GM21360 (cell line): ENCODE measurements around the gene NAA40.

Source experiments
- ATAC-seq: cut with Tn5 transposase; IDR thresholded peaks from one replicate; pipeline ENCODE4 v1.9.1; 2021; ENCODE audit warnings: mild to moderate bottlenecking, moderate library complexity; ENCODE audit not compliant: unreplicated experiment

NAA40 gene

GRCh38 chr11:63912678-63913077, 26.1 kb upstream of the NAA40 start:
- no peak for ATAC-seq

DNA sequence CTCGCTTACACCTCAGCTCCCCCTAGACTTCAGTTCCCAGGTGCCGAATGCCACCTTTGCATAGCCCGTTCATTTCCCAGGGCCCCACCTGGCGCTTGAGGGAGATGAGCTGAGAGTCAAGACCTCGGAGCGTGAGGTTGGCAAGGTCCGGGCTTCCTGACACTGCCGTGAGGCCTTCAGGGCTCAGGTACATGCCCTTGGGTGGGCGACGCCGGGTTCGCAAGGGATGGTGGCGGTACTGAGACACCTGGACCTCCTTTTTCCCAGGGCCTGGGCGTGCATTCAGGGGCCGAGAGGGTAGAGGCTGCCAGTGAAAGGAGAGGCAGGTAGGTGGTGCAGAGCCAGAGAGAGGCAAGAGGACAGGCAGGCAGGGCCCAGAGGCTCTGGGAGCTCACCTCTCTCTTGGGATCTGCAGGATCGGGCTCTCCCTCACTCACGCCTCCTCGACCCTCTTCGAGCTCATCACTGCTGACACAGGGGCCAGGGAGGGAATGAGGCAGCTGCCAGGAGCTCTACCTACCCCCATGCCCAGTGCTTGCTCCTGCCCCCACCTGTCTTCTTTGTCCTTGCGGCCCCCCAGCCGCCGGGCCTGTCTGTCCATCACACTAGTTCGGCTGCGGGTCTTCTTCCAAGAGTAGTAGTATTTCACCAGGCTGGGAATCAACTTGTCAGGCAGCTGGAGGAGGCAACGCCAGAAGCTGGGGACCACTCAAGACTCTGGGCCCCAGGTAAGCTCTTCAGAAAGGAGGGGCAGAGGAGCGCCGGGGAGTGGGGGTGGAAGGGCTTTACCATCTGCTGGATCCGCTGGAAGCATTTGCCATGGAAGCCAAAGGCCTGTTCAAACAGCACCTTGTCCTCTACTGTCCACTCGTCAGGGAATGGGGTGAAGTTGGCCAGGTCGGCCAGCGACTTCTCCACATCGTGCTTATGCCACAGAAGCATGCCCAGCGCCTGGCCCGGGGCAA, 24.7 kb upstream of the NAA40 start:
- ATAC-seq, result no peak

DNA sequence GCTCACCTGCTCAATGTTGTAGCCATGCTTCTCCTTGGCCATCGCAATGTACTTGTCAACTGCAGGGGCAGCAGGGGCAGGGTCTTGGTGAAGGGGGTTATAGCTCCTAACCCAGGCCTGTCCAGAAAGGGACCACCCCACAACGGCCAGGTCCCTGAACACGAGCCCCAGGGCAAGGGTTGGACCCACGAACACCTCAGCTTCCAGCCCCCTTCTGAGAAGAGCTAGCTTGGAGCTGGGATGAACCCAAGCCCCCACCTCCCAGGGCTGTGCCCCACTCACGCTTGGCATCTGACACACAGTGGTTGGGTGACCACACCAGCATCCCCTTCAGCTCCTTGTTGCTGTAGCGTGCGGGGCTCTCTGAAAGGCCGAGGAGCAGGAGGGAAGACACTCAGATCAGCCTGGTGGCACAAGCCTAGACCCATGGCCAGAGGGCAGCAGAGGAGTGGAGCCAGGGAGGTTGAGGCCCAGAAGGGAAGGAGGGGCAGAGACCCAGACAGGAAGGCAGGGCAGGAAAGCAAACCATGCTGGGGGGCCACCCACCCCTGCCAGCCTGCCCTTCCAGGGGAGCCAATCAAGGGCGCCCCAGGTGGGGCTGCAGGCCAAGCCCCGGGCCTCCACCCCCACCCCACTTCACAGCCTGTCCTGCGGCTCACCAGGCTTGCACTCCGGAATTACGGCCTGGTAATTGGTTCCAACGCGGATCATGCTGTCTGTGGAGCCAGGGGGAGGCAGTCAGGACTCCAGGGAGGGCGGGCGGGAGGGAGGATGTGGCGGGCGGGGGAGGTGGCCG, 23.7 kb upstream of the NAA40 start:
- no peak for ATAC-seq

GRCh38 chr11:63915961-63916836, 22.6 kb upstream of the NAA40 start:
- ATAC-seq, result no peak

- ATAC-seq, result no peak
Observed at GRCh38 chr11:63916837-63917691, 21.7 kb upstream of the NAA40 start, which contains the start of gene RCOR2. RCOR2 (minus strand) TSS chr11:63917164; CDS start chr11:63916456, 708 bp downstream.

DNA sequence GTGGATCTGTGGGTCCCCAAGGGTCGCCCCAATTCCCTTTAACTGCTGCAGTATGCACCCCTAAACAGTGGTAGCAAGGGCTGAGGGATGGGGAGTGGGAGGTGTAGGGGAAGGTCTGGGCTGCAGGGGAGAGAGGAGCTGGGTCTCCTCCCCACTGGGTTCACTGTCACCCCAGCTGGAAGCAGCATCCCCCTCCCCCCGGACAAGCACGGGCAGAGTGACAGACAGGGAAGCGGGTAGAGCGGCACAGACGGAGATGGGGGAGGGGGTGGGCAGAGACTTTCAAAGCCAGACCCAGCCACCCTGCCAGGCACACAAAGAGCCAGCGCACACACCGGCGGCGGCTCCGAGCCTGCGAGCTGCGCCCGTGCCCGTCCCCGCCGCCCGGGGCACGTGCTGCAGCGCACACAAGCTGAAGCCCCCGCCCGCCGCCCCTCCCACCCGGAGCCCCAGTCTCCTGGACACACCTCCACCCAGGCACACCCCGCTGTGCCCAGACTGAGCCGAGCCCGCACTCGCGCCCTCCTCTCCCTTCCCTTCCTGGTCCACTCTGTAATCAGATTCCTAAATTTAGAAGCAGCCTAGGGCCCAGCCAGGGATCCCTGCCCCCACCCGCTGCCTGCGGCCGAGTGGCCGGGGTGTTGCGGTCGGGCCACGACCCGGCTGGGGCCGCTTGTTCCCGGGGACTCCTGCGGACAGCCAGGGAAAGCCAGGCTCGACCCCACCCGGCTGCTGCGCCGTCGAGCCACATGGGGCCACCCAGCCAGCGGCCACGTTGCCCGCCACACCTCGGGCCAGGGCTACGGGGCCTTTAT, 20.9 kb upstream of the NAA40 start:
- no peak for ATAC-seq

DNA sequence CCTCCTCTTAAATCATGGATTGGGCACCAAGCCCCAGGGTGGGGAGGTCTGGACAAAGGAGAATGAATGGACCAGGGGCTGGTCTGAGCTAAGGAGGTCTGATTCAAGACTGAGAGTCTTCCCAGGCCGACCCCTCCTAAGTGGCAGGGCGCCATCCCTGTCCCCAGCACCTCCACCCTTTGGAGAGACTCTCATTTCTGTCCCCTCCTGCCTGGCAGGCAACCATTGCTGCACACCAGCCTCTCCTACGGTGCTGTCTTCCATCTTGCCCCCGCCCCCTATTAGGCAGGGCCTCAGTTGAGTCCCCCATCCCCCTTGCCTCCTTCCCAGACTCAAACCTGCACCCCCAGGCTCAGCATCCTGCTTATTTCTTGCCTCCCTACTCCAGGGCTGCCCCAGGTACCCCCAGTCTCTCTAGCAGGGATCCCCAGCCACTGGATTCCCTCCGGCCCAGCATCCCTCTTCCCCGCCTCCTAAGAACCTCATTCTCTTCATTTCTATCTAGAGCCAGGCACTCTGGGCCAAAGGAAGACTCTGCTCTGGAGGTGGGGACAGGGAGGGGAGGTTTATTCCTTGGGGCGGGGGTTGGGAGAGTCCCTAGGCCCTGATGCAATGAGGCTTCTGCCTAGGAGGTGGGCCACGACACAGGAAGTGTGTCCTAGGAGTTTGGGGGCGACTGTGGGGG, 20.2 kb upstream of the NAA40 start:
- ATAC-seq, result no peak

DNA sequence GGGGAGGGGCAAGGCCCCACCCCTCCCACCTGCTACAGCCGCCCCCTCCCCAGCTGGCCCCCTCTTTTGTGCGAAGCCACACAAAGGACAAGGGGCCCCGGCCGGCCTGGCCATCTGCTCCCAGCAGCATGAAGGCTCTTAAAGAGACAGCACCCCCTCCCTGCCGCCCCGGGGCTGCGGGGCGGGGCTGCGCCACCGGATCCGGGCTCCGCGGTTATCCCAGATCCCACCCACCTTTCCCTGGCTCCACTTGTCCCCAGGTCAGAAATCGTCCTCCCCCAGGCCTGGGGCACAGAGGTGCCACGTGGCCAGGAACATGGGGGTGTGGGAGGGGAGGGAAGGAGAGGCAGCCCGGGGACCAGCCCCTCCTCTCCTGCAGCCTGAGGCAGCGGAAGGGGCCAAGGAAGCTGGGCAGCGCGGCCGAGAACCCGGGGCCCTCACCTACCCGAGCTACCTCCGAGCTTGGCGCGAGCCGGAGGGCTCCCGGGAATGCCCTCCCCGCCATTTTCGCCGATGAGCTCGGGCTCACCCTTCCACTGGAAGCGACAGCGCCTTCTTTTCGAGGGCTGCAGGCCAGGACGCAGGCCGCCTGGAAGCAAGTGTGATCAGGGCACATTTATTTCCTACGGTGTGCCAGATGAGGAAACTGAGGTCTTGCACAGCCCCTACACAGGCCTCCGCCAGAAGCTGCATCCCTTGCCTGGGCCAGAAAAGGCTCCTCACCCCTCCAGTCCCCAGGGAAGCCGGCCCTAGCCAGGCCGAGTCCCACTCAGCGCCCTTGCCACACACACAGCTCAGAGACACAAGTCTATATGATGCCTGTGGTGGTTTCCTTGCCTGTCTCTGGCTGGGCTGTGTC, 19.3 kb upstream of the NAA40 start:
- no peak for ATAC-seq

DNA sequence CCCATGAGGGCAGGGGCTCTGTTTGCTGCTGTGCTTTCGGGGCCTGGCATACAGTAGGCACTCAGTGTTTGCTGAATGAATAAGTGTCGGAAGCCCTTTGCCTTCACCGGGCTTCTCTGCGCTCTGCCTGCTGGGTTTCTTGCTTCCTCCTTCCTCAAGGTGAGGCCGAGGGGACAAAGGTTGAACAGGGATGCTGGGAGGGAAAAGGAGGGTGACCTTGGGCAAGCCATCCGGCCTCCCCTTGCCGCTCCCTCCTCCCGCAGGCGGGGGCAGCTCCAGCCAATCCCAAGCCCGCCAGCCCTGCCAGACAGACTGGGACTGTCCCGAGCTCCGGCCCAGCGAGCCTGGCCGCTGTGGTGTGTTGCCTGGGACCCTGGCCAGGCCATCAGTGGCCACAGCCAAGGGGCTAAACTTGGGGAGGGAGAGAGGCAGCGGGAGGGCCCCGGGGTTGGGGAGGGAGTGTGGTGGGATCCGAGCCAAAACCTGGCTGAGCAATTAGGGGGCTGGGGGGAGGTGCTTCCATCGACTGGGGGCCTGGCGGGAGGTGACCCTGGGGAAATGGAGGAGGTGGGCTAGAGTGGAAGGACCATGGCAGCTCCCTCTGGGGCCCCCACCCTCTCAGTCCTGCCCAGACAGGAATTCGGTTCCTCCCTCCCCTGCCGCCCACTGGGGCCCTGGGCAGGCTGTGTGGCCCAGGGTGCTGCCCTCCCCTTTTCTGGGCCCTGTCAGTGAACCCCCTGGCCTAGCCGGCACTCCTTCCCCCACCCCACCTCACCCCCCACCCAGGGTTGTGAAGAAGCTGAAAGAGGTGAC, 18.5 kb upstream of the NAA40 start:
- ATAC-seq, result no peak

GRCh38 chr11:63920939-63921417, 17.8 kb upstream of the NAA40 start:
- no peak for ATAC-seq

- no peak for ATAC-seq
Observed at GRCh38 chr11:63922673-63923192, 16.1 kb upstream of the NAA40 start.

GRCh38 chr11:63923319-63923718, 15.5 kb upstream of the NAA40 start:
- ATAC-seq, result no peak

GRCh38 chr11:63929616-63930015, 9.2 kb upstream of the NAA40 start:
- no peak for ATAC-seq

DNA sequence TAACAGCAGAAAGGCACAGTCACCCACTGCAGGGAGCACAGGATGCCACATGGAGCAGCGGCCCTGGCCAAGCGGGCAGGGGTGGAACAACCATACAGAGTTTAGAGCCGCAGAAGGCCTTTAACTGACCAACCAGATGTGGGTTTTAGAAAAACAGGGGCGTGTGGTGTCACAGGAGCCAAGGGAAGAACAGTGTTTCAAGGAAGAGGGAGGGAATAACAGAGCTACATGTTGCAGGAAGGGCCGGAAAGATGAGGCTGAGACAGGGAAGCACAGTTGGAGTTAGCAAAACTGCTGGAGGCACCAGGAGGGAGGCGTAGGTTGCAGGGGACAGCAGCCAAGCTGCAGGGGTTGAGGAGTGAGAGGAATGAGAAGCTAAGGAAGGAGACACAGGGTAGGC, 7.8 kb upstream of the NAA40 start:
- ATAC-seq, result no peak

DNA sequence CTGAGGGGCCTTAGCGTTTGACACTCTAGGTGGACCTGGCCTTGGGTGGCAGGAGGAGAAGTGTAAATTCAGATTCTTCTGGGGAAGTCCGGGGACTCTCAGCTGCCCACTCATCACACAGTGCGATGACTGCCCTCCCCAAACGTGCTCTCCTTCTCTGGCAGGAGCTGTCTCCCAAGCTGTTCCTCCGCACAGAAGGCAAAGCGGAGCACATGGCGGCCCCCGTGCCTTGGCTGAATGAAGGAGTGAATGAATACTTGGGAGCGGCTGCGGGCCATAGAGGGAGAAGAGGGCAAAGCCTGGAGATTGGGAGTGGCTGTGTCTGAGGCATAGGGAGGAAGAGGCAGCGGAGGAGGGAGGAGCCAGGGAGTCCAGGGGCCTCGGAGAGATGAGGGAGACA, 6.9 kb upstream of the NAA40 start:
- no peak for ATAC-seq

DNA sequence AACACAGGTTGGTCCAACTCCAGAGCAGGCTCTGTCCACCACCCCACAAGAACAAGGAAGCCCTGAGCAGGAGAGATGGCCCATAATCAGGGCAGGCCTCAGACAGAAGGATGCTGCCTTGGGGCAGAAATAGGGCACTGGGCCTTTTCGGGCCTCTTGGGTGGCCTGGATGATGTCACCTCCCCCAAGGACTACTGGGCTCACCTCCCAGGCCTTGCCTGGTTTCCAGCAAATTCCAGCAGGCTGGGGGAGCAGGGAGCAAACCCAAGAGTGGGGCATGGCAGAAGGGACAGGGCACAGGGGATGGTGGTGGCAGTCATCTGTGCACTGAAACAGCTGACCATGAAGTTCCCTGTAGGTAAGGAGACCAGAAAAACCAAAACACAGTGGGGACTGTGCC, 5.3 kb upstream of the NAA40 start:
- no peak for ATAC-seq
